Measurements from ENCODE around the gene MAFB. TPM values are rescaled to one million over a fixed set of nuclear protein-coding genes. Genes with fewer than 3 reads are reported as not detected.

MAFB gene
- total RNA-seq, 1 experiment from 2014 or later, result 0.88 TPM

- Mint-ChIP-seq H3K27me3 (ENCODE audit: insufficient read depth, unreplicated experiment) (peaks cover 6% of the 10 kb centered on the region), H3K4me3 (ENCODE audit: unreplicated experiment) (no peak overlapping the region), H3K9me3 (ENCODE audit: unreplicated experiment) (peaks cover 6% of the 10 kb centered on the region), H3K4me1 (ENCODE audit: low read depth, unreplicated experiment) (peaks cover 10% of the 10 kb centered on the region), H3K36me3 (ENCODE audit: insufficient read depth, unreplicated experiment) (no peaks in the 10 kb centered on the region), H3K27ac (ENCODE audit: unreplicated experiment) (no peak overlapping the region)
- POLR2A ChIA-PET, result no interaction called here
- peaks cover 19% of the 10 kb centered on the region for H3K4me1 ChIP-seq
- H3K27me3 ChIP-seq (replicated peaks; ENCODE audit: control insufficient read depth, insufficient read depth, low read length), result no peaks in the 10 kb centered on the region; the same call in 1 of the 2 replicates
- no peaks in the 10 kb centered on the region for H3K36me3 ChIP-seq (ENCODE audit: control insufficient read depth, insufficient read depth, low read length)
- no peak overlapping the region for H3K4me3 ChIP-seq (ENCODE audit: low read depth, low read length)
- intact Hi-C loops (cut with micrococcal nuclease; ENCODE audit: unreplicated experiment), result loop anchor here (5.0 kb wide), 1 partner anchor 502 kb away; no protein-coding TSS in a partner anchor
- no TSS peak for BruUV-seq (replicated peaks)
- H3K9me3 ChIP-seq, result 0 out of 2 replicates have a peak, but pooled peaks cover 5% of the 10 kb centered on the region
- CTCF ChIA-PET, result interaction anchor here (1.3 kb wide), 1 partner anchor 14 kb away, joined by 4 read pairs; no protein-coding TSS in a partner anchor
- TF ChIP-seq CTCF (IDR thresholded peaks at IDR 0.05; ENCODE audit: insufficient read depth in 1 of 2, low read depth in 1 of 2, low read length in 1 of 2, severe bottlenecking in 1 of 2, unreplicated experiment in 1 of 2), result no peak
- DNase-seq, result no peak
These were observed 15.0 kb upstream of the MAFB start for GRCh38 chr20:40703975-40704530.

GRCh38 chr20:40702504-40702903 is 13.5 kb upstream of the MAFB start:
- BruUV-seq (replicated peaks), result no TSS peak
- POLR2A ChIA-PET, result no interaction called here
- DNase-seq, result no peak
- Histone ChIP-seq H3K4me1 (peaks cover 11% of the 10 kb centered on the region), H3K27me3 (replicated peaks; ENCODE audit: control insufficient read depth, insufficient read depth, low read length) (no peaks in the 10 kb centered on the region; the same call in 1 of the 2 replicates), H3K9me3 (0 out of 2 replicates have a peak, but pooled peaks cover 5% of the 10 kb centered on the region), H3K36me3 (ENCODE audit: control insufficient read depth, insufficient read depth, low read length) (no peaks in the 10 kb centered on the region), H3K4me3 (ENCODE audit: low read depth, low read length) (no peak overlapping the region)
- Mint-ChIP-seq H3K4me3 (ENCODE audit: unreplicated experiment) (no peak overlapping the region), H3K9me3 (ENCODE audit: unreplicated experiment) (peaks cover 6% of the 10 kb centered on the region), H3K36me3 (ENCODE audit: insufficient read depth, unreplicated experiment) (no peaks in the 10 kb centered on the region), H3K4me1 (ENCODE audit: low read depth, unreplicated experiment) (peaks cover 7% of the 10 kb centered on the region), H3K27me3 (ENCODE audit: insufficient read depth, unreplicated experiment) (peaks cover 14% of the 10 kb centered on the region), H3K27ac (ENCODE audit: unreplicated experiment) (no peak overlapping the region)
- CTCF ChIA-PET, result interaction anchor here (1.3 kb wide), 1 partner anchor 172 kb away, joined by 4 read pairs; no protein-coding TSS in a partner anchor
- TF ChIP-seq CTCF (IDR thresholded peaks at IDR 0.05; ENCODE audit: insufficient read depth in 1 of 2, low read depth in 1 of 2, low read length in 1 of 2, severe bottlenecking in 1 of 2, unreplicated experiment in 1 of 2), result peak; percentile 16 to 19
- intact Hi-C loops (cut with micrococcal nuclease; ENCODE audit: unreplicated experiment), result loop anchor here (1.0 to 5.0 kb wide), 2 partner anchors 244 to 500 kb away; no protein-coding TSS in a partner anchor

- H3K27me3 Mint-ChIP-seq (ENCODE audit: insufficient read depth, unreplicated experiment), result peaks cover 23% of the 10 kb centered on the region
- ChIA-PET CTCF (no interaction called here), POLR2A (no interaction called here)
- no peak overlapping the region for H3K4me3 Mint-ChIP-seq (ENCODE audit: unreplicated experiment)
- Histone ChIP-seq H3K9me3 (0 out of 2 replicates have a peak, but pooled peaks cover 5% of the 10 kb centered on the region), H3K27me3 (replicated peaks; ENCODE audit: control insufficient read depth, insufficient read depth, low read length) (no peaks in the 10 kb centered on the region; the same call in none of the 2 replicates), H3K4me3 (ENCODE audit: low read depth, low read length) (no peak overlapping the region), H3K36me3 (ENCODE audit: control insufficient read depth, insufficient read depth, low read length) (no peaks in the 10 kb centered on the region), H3K4me1 (no peaks in the 10 kb centered on the region)
- intact Hi-C loops (cut with micrococcal nuclease; ENCODE audit: unreplicated experiment), result no loop called here
- H3K4me1 Mint-ChIP-seq (ENCODE audit: low read depth, unreplicated experiment), result no peaks in the 10 kb centered on the region
- TF ChIP-seq CTCF (IDR thresholded peaks at IDR 0.05; ENCODE audit: insufficient read depth in 1 of 2, low read depth in 1 of 2, low read length in 1 of 2, severe bottlenecking in 1 of 2, unreplicated experiment in 1 of 2), result no peak
- H3K27ac Mint-ChIP-seq (ENCODE audit: unreplicated experiment), result no peak overlapping the region
- BruUV-seq (replicated peaks), result no TSS peak
- DNase-seq, result no peak
- peaks cover 6% of the 10 kb centered on the region for H3K9me3 Mint-ChIP-seq (ENCODE audit: unreplicated experiment)
- H3K36me3 Mint-ChIP-seq (ENCODE audit: insufficient read depth, unreplicated experiment), result no peaks in the 10 kb centered on the region
These were observed 9.7 kb upstream of the MAFB start for GRCh38 chr20:40698744-40699143.

All from Caco-2 (cell line).